HCT116 (cell line): ENCODE data around the gene CARD14. TPM values are rescaled to one million over a fixed set of nuclear protein-coding genes. Genes with fewer than 3 reads are reported as not detected.

Source experiments
- ATAC-seq: fragments of 200-7000 bp; cut with Tn5 transposase; 2 replicates; pipeline ENCODE4 v1.9.1; 2020; ENCODE audit warnings: mild to moderate bottlenecking, moderate library complexity
- BruUV-seq: library from RNA; stranded (reverse); fragments of 400-500 nt; replicated peaks from 2 replicates; lab custom pipeline; 2021; lab: Mats Ljungman, UMichigan
- CTCF ChIA-PET: fragments of 300-600 bp; sonication (Branson Sonifier 250); formaldehyde crosslinking; loops from one replicate; lab custom pipeline; 2021; ENCODE audit warnings: antibody characterized with exemption; lab: Charles Lee
- POLR2A ChIA-PET: fragments of 300-600, 350-600 bp; sonication (Branson Sonifier 250); formaldehyde crosslinking; loops from one replicate; lab custom pipeline; 2021; ENCODE audit warnings: antibody characterized with exemption; lab: Charles Lee
- RAD21 ChIA-PET, 2 experiments: fragments of 300-600 bp; sonication (Branson Sonifier 250); formaldehyde crosslinking; loops; one replicate each; lab custom pipeline; 2023; ENCODE audit warnings: low total read pairs in 2 of 2; ENCODE audit not compliant: uncharacterized antibody in 2 of 2, unreplicated experiment in 2 of 2, low non-redundant PET in 1 of 2; lab: Charles Lee
- DNase-seq: peaks from one replicate; pipeline ENCODE4 v3.0.0-alpha.2; 2010; ENCODE audit warnings: low read depth, low spot score
- H2AFZ ChIP-seq: fragments of 200-600 bp; shearing (Covaris generic), sonication (generic); 2 replicates; pipeline ENCODE4 v1.6.1; 2017; ENCODE audit warnings: low read depth, mixed run types, mixed read lengths, antibody characterized with exemption, low read length; ENCODE audit not compliant: poor library complexity, severe bottlenecking
- H3K27ac ChIP-seq: 2 replicates; pipeline ENCODE4 v1.5.1; 2012; ENCODE audit warnings: low read depth, low read length
- H3K27me3 ChIP-seq: fragments of 200-600 bp; sonication (generic); 2 replicates; pipeline ENCODE4 v1.6.1; 2016; ENCODE audit warnings: mixed run types, low read length, mixed read lengths; ENCODE audit not compliant: insufficient read depth
- H3K36me3 ChIP-seq, 2 experiments: fragments of 200-500 bp in 1 of 2; fragments of 200-600 bp in 1 of 2; sonication (Bioruptor generic) in 1 of 2; sonication (generic) in 1 of 2; 2 replicates each; pipeline versions ENCODE4 v1.5.1 to v1.6.1; 2014 to 2016; ENCODE audit warnings: low read length in 2 of 2, inconsistent platforms in 1 of 2, mixed read lengths in 1 of 2, mixed run types in 1 of 2; ENCODE audit not compliant: insufficient read depth in 2 of 2, control insufficient read depth in 1 of 2
- H3K4me1 ChIP-seq, 2 experiments: fragments of 200-600 bp in 1 of 2; sonication (generic) in 1 of 2; 2 replicates each; pipeline versions ENCODE4 v1.5.1 to v1.6.1; 2012 to 2017; ENCODE audit warnings: low read length in 2 of 2, inconsistent platforms in 1 of 2, mild to moderate bottlenecking in 1 of 2, mixed read lengths in 1 of 2, mixed run types in 1 of 2, moderate library complexity in 1 of 2; ENCODE audit not compliant: insufficient read depth in 2 of 2, control insufficient read depth in 1 of 2
- H3K4me2 ChIP-seq: fragments of 200-600 bp; sonication (generic); 2 replicates; pipeline ENCODE4 v1.6.1; 2017; ENCODE audit warnings: mixed run types, low read length, mixed read lengths
- H3K4me3 ChIP-seq, 2 experiments: fragments of 200-600 bp in 1 of 2; sonication (generic) in 1 of 2; replicated peaks in 1 of 2; 2 replicates each; pipeline ENCODE4 v1.5.1; 2011 to 2016; ENCODE audit warnings: low read length in 2 of 2, control low read depth in 1 of 2, low read depth in 1 of 2, mild to moderate bottlenecking in 1 of 2, mixed read lengths in 1 of 2, mixed run types in 1 of 2
- H3K79me2 ChIP-seq: fragments of 200-600 bp; sonication (generic); 2 replicates; pipeline ENCODE4 v1.6.1; 2017; ENCODE audit warnings: mild to moderate bottlenecking, mixed run types, low read length, moderate library complexity, mixed read lengths; ENCODE audit not compliant: insufficient read depth
- H3K9ac ChIP-seq: fragments of 200-600 bp; sonication (generic); 2 replicates; pipeline ENCODE4 v1.6.1; 2016; ENCODE audit warnings: low read length, mixed read lengths
- H3K9me2 ChIP-seq: fragments of 200-600 bp; sonication (generic), shearing (Covaris generic); 2 replicates; pipeline ENCODE4 v1.6.1; 2017; ENCODE audit warnings: mixed run types, mild to moderate bottlenecking, moderate library complexity; ENCODE audit not compliant: insufficient read depth
- H3K9me3 ChIP-seq, 2 experiments: fragments of 200-500 bp in 1 of 2; fragments of 200-600 bp in 1 of 2; sonication (Bioruptor generic) in 1 of 2; sonication (generic) in 1 of 2; 2 replicates each; pipeline ENCODE4 v1.6.1; 2014 to 2017; ENCODE audit warnings: low read length in 2 of 2, mixed read lengths in 2 of 2, inconsistent platforms in 1 of 2, low read depth in 1 of 2, mild to moderate bottlenecking in 1 of 2, mixed run types in 1 of 2, moderate library complexity in 1 of 2; ENCODE audit not compliant: control insufficient read depth in 1 of 2, insufficient read depth in 1 of 2
- H4K20me1 ChIP-seq: fragments of 200-600 bp; sonication (generic), shearing (Covaris generic); 2 replicates; pipeline ENCODE4 v1.6.1; 2017; ENCODE audit warnings: mixed run types, mild to moderate bottlenecking, moderate library complexity; ENCODE audit not compliant: insufficient read depth
- CBX3 ChIP-seq: IDR thresholded peaks from 2 replicates; pipeline ENCODE4 v1.6.1; 2012; ENCODE audit warnings: low read depth
- CEBPB ChIP-seq: IDR thresholded peaks from 2 replicates; pipeline ENCODE4 v1.6.1; 2012; ENCODE audit warnings: low read depth
- EGR1 ChIP-seq: IDR thresholded peaks from 2 replicates; pipeline ENCODE4 v1.6.1; 2012; ENCODE audit warnings: low read depth
- ELF1 ChIP-seq: IDR thresholded peaks from 2 replicates; pipeline ENCODE4 v1.6.1; 2012; ENCODE audit warnings: low read depth, borderline replicate concordance
- EZH2 ChIP-seq: fragments of 200-600 bp; sonication (generic); IDR thresholded peaks from 2 replicates; pipeline ENCODE4 v1.6.1; 2017; ENCODE audit warnings: antibody characterized with exemption, mixed run types
- EZH2phosphoT487 ChIP-seq: fragments of 200-600 bp; IDR thresholded peaks from 2 replicates; pipeline ENCODE4 v1.6.1; 2018; ENCODE audit warnings: antibody characterized with exemption, borderline replicate concordance
- FOSL1 ChIP-seq: IDR thresholded peaks from 2 replicates; pipeline ENCODE4 v1.6.1; 2012; ENCODE audit warnings: low read depth
- JUND ChIP-seq: IDR thresholded peaks from 2 replicates; pipeline ENCODE4 v1.6.1; 2012
- POLR2AphosphoS5 ChIP-seq: IDR thresholded peaks from 2 replicates; pipeline ENCODE4 v1.6.1; 2011; ENCODE audit warnings: mild to moderate bottlenecking, low read depth, low read length, moderate library complexity
- RAD21 ChIP-seq: IDR thresholded peaks from 2 replicates; pipeline ENCODE4 v1.6.1; 2012; ENCODE audit warnings: low read depth, mild to moderate bottlenecking
- SP1 ChIP-seq: IDR thresholded peaks from 2 replicates; pipeline ENCODE4 v1.6.1; 2012; ENCODE audit warnings: low read depth
- SRF ChIP-seq: IDR thresholded peaks from 2 replicates; pipeline ENCODE4 v1.6.1; 2012; ENCODE audit warnings: low read depth
- TCF7L2 ChIP-seq: IDR thresholded peaks from 2 replicates; pipeline ENCODE4 v1.7.0; 2011; ENCODE audit warnings: borderline replicate concordance, inconsistent platforms; ENCODE audit not compliant: insufficient read depth, insufficient read length; ENCODE audit errors: extremely low read depth
- YY1 ChIP-seq: IDR thresholded peaks from 2 replicates; pipeline ENCODE4 v1.6.1; 2011; ENCODE audit warnings: low read length, low read depth, moderate library complexity, mild to moderate bottlenecking; ENCODE audit not compliant: insufficient replicate concordance; ENCODE audit errors: extremely low read depth
- ZFX ChIP-seq: fragments of 450-650 bp; IDR thresholded peaks from 2 replicates; pipeline ENCODE4 v1.6.1; 2017
- ZNF274 ChIP-seq: fragments of 200-500 bp; sonication (Bioruptor generic); IDR thresholded peaks from 2 replicates; pipeline ENCODE4 v1.6.1; 2014; ENCODE audit warnings: mild to moderate bottlenecking, low read depth, low read length, inconsistent platforms
- intact Hi-C: fragments of 100-400 bp; cut with micrococcal nuclease; formaldehyde crosslinking; loops from 2 replicates; pipeline ENCODE4 v1.10.0; 2022
- total RNA-seq: library from RNA; stranded (reverse); gene quantifications from one replicate; pipeline ENCODE4 v1.2.1, GENCODE V29; 2021; ENCODE audit not compliant: unreplicated experiment
- TF ChIP-seq, protein P1 (sequence below): IDR thresholded peaks from 2 replicates; pipeline ENCODE4 v1.6.1; 2012
- TF ChIP-seq, protein P2 (sequence below): IDR thresholded peaks from 2 replicates; pipeline ENCODE4 v1.6.1; 2012
- TF ChIP-seq, protein P3 (sequence below): IDR thresholded peaks from 2 replicates; pipeline ENCODE4 v1.6.1; 2011; ENCODE audit warnings: mild to moderate bottlenecking, low read length, moderate library complexity; ENCODE audit not compliant: insufficient replicate concordance; ENCODE audit errors: extremely low read depth

Gene CARD14
- total RNA-seq, 1 experiment from 2014 or later: 0.25 TPM

DNA sequence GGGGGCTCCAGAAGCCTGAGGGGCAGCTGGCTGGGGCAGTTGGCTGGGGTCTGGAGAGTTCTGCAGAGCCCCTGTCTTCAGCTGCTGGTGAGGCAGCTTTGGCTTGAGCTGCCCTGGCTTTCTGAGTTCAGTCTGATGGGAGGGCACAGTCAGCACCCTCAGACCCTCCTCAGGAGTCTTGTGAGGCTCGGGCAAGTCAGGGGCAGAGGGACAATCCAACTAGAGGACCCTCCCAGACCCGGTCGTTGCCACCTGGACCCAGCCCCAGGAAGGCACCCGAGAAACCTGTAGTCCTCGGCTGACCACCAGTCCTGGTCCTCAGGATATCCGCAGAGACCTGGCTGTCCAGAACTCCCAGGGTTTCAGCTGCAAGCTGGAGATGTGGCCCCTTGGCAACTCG lies 1.9 kb downstream of the CARD14 start:
- POLR2A ChIA-PET: no interaction called here
- ATAC-seq (no peak), DNase-seq (no peak)
- H3K4me3 ChIP-seq: no peak overlapping the region
- CTCF ChIA-PET: no interaction called here
- H3K9ac ChIP-seq: no peak overlapping the region
- no peaks in the 10 kb centered on the region for H3K9me2 ChIP-seq
- intact Hi-C loops: no loop called here
- no peaks in the 10 kb centered on the region for H4K20me1 ChIP-seq
- H3K27ac ChIP-seq: no peak overlapping the region
- RAD21 ChIA-PET: no interaction called here
- H3K27me3 ChIP-seq: no peaks in the 10 kb centered on the region
- H3K4me1 ChIP-seq: peaks cover 10 to 18% of the 10 kb centered on the region in 2 experiments
- no peaks in the 10 kb centered on the region for H3K79me2 ChIP-seq
- BruUV-seq: no TSS peak
- no peak overlapping the region for H3K4me2 ChIP-seq
- TF ChIP-seq CBX3: no peak
- TF ChIP-seq YY1: no peak
- TF ChIP-seq POLR2AphosphoS5: no peak
- TF ChIP-seq ELF1: no peak
- no peak for TF ChIP-seq FOSL1
- TF ChIP-seq EZH2phosphoT487: no peak
- TF ChIP-seq RAD21: no peak
- TF ChIP-seq, protein P1, sequence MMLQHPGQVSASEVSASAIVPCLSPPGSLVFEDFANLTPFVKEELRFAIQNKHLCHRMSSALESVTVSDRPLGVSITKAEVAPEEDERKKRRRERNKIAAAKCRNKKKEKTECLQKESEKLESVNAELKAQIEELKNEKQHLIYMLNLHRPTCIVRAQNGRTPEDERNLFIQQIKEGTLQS: no peak
- TF ChIP-seq ZFX: no peak
- TF ChIP-seq EZH2: no peak
- no peak for TF ChIP-seq CEBPB
- TF ChIP-seq ZNF274: no peak
- no peak for TF ChIP-seq TCF7L2
- TF ChIP-seq SP1: no peak
- TF ChIP-seq, protein P2, sequence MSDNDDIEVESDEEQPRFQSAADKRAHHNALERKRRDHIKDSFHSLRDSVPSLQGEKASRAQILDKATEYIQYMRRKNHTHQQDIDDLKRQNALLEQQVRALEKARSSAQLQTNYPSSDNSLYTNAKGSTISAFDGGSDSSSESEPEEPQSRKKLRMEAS: no peak
- no peak for TF ChIP-seq JUND
- TF ChIP-seq SRF: no peak
- TF ChIP-seq, protein P3, sequence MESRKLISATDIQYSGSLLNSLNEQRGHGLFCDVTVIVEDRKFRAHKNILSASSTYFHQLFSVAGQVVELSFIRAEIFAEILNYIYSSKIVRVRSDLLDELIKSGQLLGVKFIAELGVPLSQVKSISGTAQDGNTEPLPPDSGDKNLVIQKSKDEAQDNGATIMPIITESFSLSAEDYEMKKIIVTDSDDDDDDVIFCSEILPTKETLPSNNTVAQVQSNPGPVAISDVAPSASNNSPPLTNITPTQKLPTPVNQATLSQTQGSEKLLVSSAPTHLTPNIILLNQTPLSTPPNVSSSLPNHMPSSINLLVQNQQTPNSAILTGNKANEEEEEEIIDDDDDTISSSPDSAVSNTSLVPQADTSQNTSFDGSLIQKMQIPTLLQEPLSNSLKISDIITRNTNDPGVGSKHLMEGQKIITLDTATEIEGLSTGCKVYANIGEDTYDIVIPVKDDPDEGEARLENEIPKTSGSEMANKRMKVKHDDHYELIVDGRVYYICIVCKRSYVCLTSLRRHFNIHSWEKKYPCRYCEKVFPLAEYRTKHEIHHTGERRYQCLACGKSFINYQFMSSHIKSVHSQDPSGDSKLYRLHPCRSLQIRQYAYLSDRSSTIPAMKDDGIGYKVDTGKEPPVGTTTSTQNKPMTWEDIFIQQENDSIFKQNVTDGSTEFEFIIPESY: no peak
- no peak for TF ChIP-seq EGR1
- H3K9me3 ChIP-seq: no peaks in the 10 kb centered on the region
- no peaks in the 10 kb centered on the region for H3K36me3 ChIP-seq
- no peak overlapping the region for H2AFZ ChIP-seq
